Activated naive CD4-positive, alpha-beta T cell treated with anti-CD3 and anti-CD28 coated beads for 36 hours (primary cell): ENCODE results near the gene LAD1. TPM values are rescaled to one million over a fixed set of nuclear protein-coding genes. Genes with fewer than 3 reads are reported as not detected.

ENCODE experiments used
- CTCF ChIA-PET: fragments of 350-600 bp; sonication (Branson Sonifier 250); formaldehyde crosslinking; loops from one replicate; lab custom pipeline; 2021; ENCODE audit warnings: antibody characterized with exemption; lab: Charles Lee
- DNase-seq: peaks from one replicate; pipeline ENCODE4 v3.0.0-alpha.2; 2020
- H3K27ac Mint-ChIP-seq: one replicate; pipeline ENCODE4 v1.8.0; 2021; ENCODE audit warnings: mild to moderate bottlenecking, mixed read lengths
- H3K27me3 Mint-ChIP-seq: one replicate; pipeline ENCODE4 v1.8.0; 2021; ENCODE audit warnings: low read depth, mixed read lengths
- H3K36me3 Mint-ChIP-seq: one replicate; pipeline ENCODE4 v1.8.0; 2021; ENCODE audit warnings: low read depth, mixed read lengths
- H3K4me1 Mint-ChIP-seq: one replicate; pipeline ENCODE4 v1.8.0; 2021; ENCODE audit warnings: low read depth, mixed read lengths
- H3K4me3 Mint-ChIP-seq: one replicate; pipeline ENCODE4 v1.8.0; 2021; ENCODE audit warnings: mild to moderate bottlenecking, moderate library complexity, mixed read lengths
- H3K9me3 Mint-ChIP-seq: one replicate; pipeline ENCODE4 v1.8.0; 2021; ENCODE audit warnings: mixed read lengths
- intact Hi-C: fragments of 100-400 bp; cut with micrococcal nuclease; formaldehyde crosslinking; loops from one replicate; pipeline ENCODE4 v1.15.1; 2023
- total RNA-seq, 2 experiments: library from RNA; stranded (reverse); gene quantifications; one replicate each; pipeline ENCODE4 v1.2.3, GENCODE V29; 2021

LAD1 gene
- total RNA-seq, 2 experiments from 2014 or later, result not detected

DNA sequence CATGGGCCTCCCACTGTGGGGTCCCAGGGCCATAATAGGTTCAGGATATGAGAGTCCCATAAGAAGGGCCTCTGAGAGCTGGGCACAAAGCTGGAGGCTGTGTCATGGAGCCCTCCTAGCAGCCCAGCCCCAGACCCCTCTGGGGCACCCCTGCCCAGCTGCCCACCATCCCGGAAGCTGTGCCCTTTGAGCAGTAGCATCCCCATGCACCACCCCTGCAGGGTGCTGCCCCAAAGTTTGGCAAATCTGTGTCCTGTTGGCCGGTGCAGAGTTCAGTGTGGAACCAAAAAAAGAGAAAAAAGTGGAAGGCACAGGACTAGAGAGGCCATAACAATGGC is 39.3 kb downstream of the LAD1 start:
- H3K27me3 Mint-ChIP-seq, result no peaks in the 10 kb centered on the region
- no peak for DNase-seq
- H3K36me3 Mint-ChIP-seq, result no peaks in the 10 kb centered on the region
- CTCF ChIA-PET, result interaction anchor here (1.2 to 3.7 kb wide), 2 partner anchors 11 to 16 kb away, joined by 4 to 19 read pairs; no protein-coding TSS in a partner anchor
- no peak overlapping the region for H3K27ac Mint-ChIP-seq
- H3K9me3 Mint-ChIP-seq, result no peaks in the 10 kb centered on the region
- no peaks in the 10 kb centered on the region for H3K4me1 Mint-ChIP-seq
- intact Hi-C loops, result no loop called here
- H3K4me3 Mint-ChIP-seq, result no peak overlapping the region

DNA sequence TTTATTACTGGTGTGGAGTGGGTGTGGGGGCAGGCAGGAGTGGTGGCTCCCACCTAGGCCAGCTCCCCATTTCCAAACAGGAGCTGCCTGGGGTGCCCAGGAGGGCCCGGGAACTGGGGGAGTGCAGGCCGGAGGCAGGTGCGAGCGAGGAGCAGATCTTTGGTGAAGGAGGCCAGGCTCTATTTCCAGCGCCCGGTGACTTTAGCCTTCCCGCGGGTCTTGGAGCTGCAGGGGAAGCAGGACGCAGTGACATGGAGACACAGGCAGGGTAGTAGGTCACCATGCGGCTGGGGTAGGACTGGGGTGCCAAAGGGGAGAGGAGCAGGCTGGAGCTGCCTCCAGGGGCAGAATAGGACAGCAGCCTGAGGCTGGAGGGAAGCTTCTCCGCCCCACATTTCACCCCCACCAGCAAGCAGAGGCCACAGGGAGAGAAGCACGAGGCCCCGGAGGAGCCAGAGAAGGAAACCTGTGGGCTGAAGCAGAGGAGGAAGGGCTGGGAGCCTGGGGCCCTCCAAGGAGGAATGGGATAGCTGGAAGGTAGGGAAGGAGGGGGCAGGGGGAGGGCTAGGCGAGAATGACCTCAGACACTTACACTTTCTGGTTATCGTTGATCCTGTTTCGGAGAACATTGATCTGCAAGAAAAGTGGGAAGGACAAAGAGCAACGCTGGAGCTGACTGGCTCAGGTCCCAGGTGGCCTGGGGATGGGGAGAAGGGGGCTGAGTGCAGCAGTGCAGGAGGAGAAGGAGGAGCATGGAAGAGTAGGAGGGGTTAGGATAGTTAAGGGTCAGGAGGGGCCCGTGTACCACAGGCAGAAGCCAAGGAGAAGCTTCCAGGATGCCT is 39.9 kb downstream of the LAD1 start:
- no peaks in the 10 kb centered on the region for H3K9me3 Mint-ChIP-seq
- CTCF ChIA-PET, result interaction anchor here (1.2 to 3.7 kb wide), 2 partner anchors 10 to 17 kb away, joined by 4 to 19 read pairs; no protein-coding TSS in a partner anchor
- H3K4me3 Mint-ChIP-seq, result no peak overlapping the region
- H3K27ac Mint-ChIP-seq, result no peak overlapping the region
- H3K27me3 Mint-ChIP-seq, result no peaks in the 10 kb centered on the region
- H3K4me1 Mint-ChIP-seq, result no peaks in the 10 kb centered on the region
- no peak for DNase-seq
- intact Hi-C loops, result no loop called here
- no peaks in the 10 kb centered on the region for H3K36me3 Mint-ChIP-seq

DNA sequence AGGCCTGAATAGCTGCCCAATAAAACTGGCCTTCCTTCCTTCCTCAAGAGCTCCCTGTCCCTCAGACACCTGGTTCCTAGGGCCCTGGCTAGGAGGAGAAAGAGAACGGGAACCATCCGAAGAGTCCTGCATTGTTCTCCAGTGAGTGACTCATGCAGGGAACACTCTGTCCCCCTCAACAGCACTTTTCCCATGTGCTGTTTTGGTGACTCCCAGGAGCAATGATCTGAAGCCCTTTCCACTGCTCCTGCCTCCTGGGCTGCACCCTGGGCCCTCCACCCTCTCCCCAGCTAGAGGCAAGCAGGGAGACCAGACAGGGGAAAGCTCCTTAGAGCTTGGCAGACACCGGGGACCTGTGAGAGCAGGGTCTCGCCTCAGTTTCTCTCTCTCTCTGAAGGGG is 40.5 kb downstream of the LAD1 start:
- intact Hi-C loops, result no loop called here
- Mint-ChIP-seq H3K36me3 (no peaks in the 10 kb centered on the region), H3K27me3 (peaks cover 1% of the 10 kb centered on the region), H3K4me1 (no peaks in the 10 kb centered on the region), H3K27ac (no peak overlapping the region), H3K4me3 (no peak overlapping the region), H3K9me3 (no peaks in the 10 kb centered on the region)
- CTCF ChIA-PET, result interaction anchor here (3.7 kb wide), 1 partner anchor 10 kb away, joined by 19 read pairs; no protein-coding TSS in a partner anchor
- DNase-seq, result no peak

DNA sequence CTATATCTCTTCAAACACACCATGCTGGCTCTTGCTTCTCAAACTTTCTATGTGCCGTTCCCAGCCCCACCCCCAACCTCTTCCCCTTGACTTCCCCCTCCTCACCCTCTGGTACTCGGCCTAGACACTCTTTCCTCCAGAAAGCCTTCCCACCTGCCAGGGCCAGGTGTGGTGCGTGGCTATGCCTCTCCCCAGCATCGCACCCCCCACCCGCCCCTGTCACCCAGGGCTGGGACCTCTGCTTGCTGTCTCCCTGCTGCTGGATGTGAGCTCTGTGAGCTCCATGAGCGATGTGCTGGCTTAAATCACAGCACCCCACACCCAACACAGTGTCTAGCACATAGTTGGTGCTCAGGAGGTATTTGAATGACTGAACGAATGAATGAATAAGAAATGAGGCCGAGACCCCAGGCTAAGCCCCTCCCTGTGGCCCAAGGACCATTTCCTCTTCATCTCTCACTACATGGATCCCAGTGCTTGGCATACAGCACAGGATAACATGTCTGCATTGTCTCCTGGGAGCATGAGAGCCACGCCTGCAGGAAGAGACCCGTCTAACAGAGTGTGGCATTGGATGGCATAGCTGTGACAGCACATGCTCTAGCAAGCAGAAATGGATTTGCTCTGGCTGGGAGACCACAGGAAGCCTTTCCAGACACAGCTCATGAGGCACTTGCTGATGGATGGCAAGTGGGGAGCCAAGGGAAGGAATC is 41.3 kb downstream of the LAD1 start:
- CTCF ChIA-PET, result interaction anchor here (3.7 kb wide), 1 partner anchor 9 kb away, joined by 19 read pairs; no protein-coding TSS in a partner anchor
- Mint-ChIP-seq H3K4me1 (no peaks in the 10 kb centered on the region), H3K9me3 (no peaks in the 10 kb centered on the region), H3K27ac (no peak overlapping the region), H3K36me3 (no peaks in the 10 kb centered on the region), H3K4me3 (no peak overlapping the region), H3K27me3 (peaks cover 3% of the 10 kb centered on the region)
- intact Hi-C loops, result no loop called here
- DNase-seq, result no peak

DNA sequence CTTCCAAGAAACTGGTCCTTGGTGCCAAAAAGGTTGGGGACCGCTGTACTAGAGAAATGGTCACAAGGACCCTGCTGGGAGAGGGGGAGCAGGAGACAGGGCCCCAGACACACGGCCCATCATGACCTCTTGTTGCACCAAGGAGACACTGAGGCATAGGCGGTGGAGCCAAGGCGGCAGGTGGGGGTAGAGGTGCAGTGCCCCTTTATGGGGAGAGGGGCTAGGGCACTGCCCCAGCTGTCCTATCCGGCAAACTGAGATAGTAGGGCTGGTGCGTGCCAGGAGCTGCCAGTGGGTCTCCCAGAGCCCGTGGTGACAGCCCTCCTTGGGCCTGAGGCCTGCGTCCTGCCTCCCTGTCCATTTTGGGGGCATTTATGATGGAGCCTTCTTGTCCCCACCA is 41.9 kb downstream of the LAD1 start:
- CTCF ChIA-PET, result no interaction called here
- Mint-ChIP-seq H3K9me3 (no peaks in the 10 kb centered on the region), H3K4me1 (no peaks in the 10 kb centered on the region), H3K4me3 (no peak overlapping the region), H3K27me3 (peaks cover 3% of the 10 kb centered on the region), H3K27ac (no peak overlapping the region), H3K36me3 (no peaks in the 10 kb centered on the region)
- DNase-seq, result no peak
- intact Hi-C loops, result no loop called here

DNA sequence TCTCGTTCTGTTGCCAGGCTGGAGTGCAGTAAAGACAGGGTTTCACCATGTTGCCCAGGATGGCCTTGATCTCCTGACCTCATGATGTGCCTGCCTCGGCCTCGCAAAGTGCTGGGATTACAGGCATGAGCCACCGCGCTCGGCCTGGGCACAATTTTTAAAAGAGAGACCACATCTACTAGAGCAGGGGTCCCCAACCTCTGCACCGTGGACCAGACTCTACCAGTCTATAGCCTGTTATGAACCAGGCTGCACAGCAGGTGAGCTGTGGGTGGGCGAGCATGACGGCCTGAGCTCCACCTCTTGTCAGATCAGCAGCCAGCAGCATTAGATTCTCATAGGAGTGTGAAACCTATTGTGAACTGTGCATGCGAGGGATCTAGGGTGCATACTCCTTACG is 42.4 kb downstream of the LAD1 start:
- intact Hi-C loops, result no loop called here
- CTCF ChIA-PET, result no interaction called here
- Mint-ChIP-seq H3K27ac (no peak overlapping the region), H3K9me3 (no peaks in the 10 kb centered on the region), H3K36me3 (no peaks in the 10 kb centered on the region), H3K4me3 (no peak overlapping the region), H3K27me3 (peaks cover 3% of the 10 kb centered on the region), H3K4me1 (no peaks in the 10 kb centered on the region)
- DNase-seq, result no peak

DNA sequence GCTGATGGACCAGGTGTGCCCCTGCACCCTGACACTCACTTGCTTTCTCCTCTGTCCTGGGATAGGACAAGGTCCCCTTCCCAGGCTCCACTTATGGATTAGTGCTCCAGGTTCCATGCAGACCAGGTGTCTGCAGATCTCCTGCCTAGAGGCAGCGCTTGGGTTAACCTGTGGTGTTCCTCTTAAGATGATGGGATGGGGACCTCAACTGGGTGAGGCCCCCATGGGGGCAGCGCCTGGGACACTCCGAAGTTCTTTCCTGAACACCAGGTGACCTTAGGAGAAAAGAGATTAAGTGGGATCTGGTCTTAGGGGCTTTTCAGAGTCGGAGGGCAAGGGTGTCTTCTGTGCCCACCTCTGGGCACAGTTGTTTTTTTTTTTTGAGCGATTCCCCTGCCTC is 42.9 kb downstream of the LAD1 start:
- Mint-ChIP-seq H3K36me3 (no peaks in the 10 kb centered on the region), H3K9me3 (no peaks in the 10 kb centered on the region), H3K4me3 (no peak overlapping the region), H3K27ac (no peak overlapping the region), H3K27me3 (peaks cover 7% of the 10 kb centered on the region), H3K4me1 (no peaks in the 10 kb centered on the region)
- intact Hi-C loops, result no loop called here
- CTCF ChIA-PET, result interaction anchor here (0.7 kb wide), 1 partner anchor 49 kb away, joined by 3 read pairs; no protein-coding TSS in a partner anchor
- no peak for DNase-seq

DNA sequence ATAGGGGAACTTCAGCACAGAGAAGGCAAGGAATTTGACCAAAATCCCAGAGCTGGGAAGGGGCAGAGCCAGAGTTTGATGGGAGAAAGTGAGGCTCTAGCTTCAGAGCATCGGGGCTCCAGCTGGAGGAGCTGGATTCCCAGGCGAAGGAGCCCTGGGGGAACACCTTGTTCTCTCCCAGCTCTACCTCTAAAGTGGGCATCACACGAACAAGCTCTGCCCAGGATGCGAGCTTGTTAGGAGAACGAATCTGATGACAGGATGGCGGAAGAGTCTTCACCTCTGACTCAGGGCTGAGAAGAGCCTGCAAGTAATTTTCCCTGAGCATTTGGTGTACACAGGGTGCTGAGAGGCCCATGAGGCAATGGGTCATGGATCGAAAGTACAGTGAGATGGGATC is 43.7 kb downstream of the LAD1 start:
- no peak overlapping the region for H3K27ac Mint-ChIP-seq
- intact Hi-C loops, result no loop called here
- no peak for DNase-seq
- CTCF ChIA-PET, result interaction anchor here (0.7 to 1.1 kb wide), 3 partner anchors 8 to 1320 kb away, joined by 3 to 4 read pairs (median 3); no protein-coding TSS in a partner anchor
- H3K9me3 Mint-ChIP-seq, result no peaks in the 10 kb centered on the region
- H3K4me3 Mint-ChIP-seq, result no peak overlapping the region
- H3K4me1 Mint-ChIP-seq, result no peaks in the 10 kb centered on the region
- no peaks in the 10 kb centered on the region for H3K36me3 Mint-ChIP-seq
- H3K27me3 Mint-ChIP-seq, result peaks cover 11% of the 10 kb centered on the region

DNA sequence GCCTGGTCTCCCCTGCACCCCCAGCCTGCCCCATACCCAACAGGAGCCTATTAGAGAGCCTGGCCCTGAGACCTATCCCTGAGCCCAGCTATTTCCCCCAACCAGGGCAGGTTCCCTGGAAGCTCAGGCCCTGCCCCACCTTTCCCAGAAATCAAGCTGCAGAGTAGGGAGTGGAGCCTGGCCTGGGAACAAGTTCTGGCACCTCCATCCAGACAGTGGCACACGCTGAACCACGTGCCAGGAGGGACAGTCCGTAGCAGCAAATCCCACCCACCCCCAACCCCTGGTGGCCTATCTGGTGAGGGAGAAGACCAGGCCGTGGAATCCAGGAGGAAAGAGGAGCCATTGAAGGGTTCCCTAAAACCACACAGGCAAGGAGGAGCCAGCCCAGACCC is 44.2 kb downstream of the LAD1 start:
- H3K4me1 Mint-ChIP-seq, result no peaks in the 10 kb centered on the region
- CTCF ChIA-PET, result interaction anchor here (0.7 to 1.1 kb wide), 2 partner anchors 9 to 101 kb away, joined by 3 to 4 read pairs; no protein-coding TSS in a partner anchor
- no peak for DNase-seq
- H3K36me3 Mint-ChIP-seq, result no peaks in the 10 kb centered on the region
- H3K9me3 Mint-ChIP-seq, result no peaks in the 10 kb centered on the region
- H3K4me3 Mint-ChIP-seq, result no peak overlapping the region
- H3K27me3 Mint-ChIP-seq, result peaks cover 11% of the 10 kb centered on the region
- intact Hi-C loops, result no loop called here
- no peak overlapping the region for H3K27ac Mint-ChIP-seq

DNA sequence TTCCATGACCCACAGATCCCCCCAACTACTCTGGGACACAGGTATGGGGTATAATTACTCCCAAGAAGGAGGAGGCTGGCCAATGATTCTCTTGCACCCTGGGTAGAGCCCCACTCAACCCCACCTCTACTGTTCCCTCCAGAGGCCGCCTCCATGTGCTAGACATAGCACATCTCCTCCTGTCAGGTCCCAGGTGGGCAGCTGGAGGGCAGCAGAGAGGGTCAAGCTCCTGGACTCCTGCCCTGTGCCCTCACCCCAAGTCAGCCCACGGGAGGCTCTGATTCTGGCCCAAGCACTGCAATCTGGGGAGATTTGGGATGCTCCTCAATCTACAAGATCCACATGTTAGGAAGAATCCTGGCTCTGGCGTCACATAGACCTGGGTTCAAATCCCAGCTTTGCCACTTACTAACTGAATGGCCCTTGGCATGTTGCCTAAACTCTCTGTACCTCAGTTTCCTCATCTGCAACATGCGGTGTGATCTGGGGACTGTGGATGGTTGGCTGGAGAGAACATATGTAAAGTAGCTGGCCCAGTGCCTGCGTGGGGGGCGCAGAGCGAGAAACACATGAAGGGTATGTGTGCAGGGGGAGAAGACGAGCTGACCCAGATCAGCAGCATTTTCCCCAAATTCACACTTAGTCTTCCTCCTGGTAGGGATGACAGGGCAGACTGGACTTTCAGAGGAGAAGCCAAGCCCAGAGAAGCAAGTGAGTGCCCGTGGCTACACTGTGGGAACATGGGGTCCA is 44.8 kb downstream of the LAD1 start:
- intact Hi-C loops, result no loop called here
- Mint-ChIP-seq H3K36me3 (no peaks in the 10 kb centered on the region), H3K4me3 (no peak overlapping the region), H3K27ac (no peak overlapping the region), H3K4me1 (no peaks in the 10 kb centered on the region), H3K27me3 (peaks cover 14% of the 10 kb centered on the region), H3K9me3 (no peaks in the 10 kb centered on the region)
- no peak for DNase-seq
- CTCF ChIA-PET, result interaction anchor here (1.0 kb wide), 1 partner anchor 9 kb away, joined by 3 read pairs; no protein-coding TSS in a partner anchor

DNA sequence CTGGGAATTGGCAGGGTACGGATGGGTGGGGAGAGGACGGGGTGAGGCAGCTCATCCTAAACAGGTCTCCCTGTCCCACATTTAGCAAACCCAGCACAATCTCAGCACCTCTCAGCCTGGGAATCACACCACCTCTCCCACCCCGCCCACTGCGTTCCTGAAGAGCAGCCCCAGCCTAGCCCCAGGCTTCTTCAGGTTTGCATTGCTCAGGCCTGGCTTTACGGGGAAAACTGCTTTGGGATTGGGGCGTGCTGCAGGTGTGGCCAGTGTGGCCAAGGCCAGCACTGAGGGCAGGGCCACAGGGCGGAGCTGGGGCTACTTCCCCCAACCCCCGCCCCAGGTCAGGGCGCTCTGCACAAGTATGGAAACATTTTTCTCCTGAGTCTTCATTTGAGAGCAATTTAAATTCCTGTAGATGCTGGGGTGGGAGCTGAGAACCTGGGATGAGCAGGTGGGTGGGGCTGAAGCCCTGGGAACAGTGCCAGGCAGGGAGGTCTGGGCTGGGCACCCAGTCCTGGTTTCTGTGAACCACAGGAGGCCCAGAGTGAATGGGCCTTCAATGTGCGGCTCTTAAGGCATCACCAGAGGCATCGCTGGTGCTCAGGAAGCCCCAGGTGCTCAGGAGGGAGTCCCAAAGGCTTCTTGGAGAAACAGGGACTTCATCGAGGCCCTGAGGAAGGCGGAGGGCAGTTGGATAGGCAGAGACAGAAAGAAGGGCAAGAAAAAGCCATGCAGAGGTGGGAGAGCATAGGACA is 45.8 kb downstream of the LAD1 start:
- Mint-ChIP-seq H3K27ac (no peak overlapping the region), H3K36me3 (no peaks in the 10 kb centered on the region), H3K9me3 (no peaks in the 10 kb centered on the region), H3K4me3 (no peak overlapping the region), H3K27me3 (peaks cover 16% of the 10 kb centered on the region), H3K4me1 (no peaks in the 10 kb centered on the region)
- intact Hi-C loops, result no loop called here
- DNase-seq, result no peak
- CTCF ChIA-PET, result interaction anchor here (0.5 to 1.0 kb wide), 3 partner anchors 10 to 88 kb away, joined by 3 to 9 read pairs (median 3); no protein-coding TSS in a partner anchor
